ENCODE data around the gene MVB12B.

MVB12B gene

DNA sequence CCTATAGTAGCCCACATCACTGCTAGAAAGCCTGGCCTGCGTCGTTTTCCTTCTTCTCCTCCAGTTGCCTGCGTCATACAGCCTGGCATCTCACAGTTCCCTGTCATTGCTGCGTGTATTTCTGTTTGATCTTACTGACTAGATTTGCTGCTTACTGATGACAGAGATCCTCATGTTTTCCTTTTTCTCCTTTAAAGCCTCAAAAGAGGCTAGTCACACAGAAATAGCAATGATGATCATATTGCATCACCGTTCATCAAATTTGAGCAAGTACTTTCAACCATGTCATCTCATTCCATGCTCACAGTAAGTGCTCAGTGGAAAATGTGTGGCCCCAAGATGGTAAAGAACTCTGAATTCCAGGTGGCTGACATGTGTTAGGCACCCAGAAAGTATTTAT lies 76.8 kb downstream of the MVB12B start:
- no peak for TF ChIP-seq Cebpa-rat (IDR thresholded peaks at IDR 0.05)
- peaks cover 8 to 62% (median 26%) of the 10 kb centered on the region in 10 experiments; a peak in 18 of 20 replicates for H3K4me1 ChIP-seq
- no peak overlapping the region for H3K4me3 ChIP-seq
- no peaks in the 10 kb centered on the region for H4K20me1 ChIP-seq
- peak overlapping the region in 10 of 11 experiments; percentile 6 to 76 (median 45); a peak in 14 of 22 replicates for H3K4me2 ChIP-seq
- H3K36me3 ChIP-seq: no peaks in the 10 kb centered on the region
- H3K9ac ChIP-seq: no peak overlapping the region; a peak in 1 of 22 replicates
- no peak overlapping the region for H3K27ac ChIP-seq
- no peaks in the 10 kb centered on the region for H3K9me3 ChIP-seq (replicated peaks in 1 of 11)
- no peaks in the 10 kb centered on the region for H3K27me3 ChIP-seq

DNA sequence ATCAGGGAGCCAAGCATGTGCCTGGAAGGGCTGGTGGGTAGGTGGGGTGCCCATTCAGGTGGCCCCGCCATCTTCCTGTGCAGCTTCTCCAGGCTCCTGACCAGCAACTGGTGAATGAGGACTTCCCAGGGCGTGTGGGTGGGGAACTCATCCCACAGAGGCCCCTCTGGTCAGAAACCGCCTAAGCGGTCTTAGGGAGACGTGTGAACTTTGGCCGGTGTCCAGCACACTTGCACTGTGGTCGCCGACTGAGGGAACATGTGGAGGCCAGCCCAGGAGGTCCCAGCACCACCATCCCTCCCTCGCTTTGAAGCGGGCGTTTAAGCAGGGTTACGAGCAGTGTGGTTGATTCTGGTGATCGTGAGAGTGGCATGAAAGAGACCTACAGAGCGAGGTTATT lies 77.8 kb downstream of the MVB12B start:
- Histone ChIP-seq H3K9ac (no peak overlapping the region), H3K27me3 (no peaks in the 10 kb centered on the region), H3K4me1 (peaks cover 19 to 62% (median 29%) of the 10 kb centered on the region in 10 experiments), H3K4me2 (peak overlapping the region in 3 of 11 experiments; percentile 24 to 42 (median 26); a peak in 4 of 22 replicates), H3K36me3 (no peaks in the 10 kb centered on the region), H3K4me3 (no peak overlapping the region), H3K9me3 (replicated peaks in 1 of 11) (no peaks in the 10 kb centered on the region), H3K27ac (no peak overlapping the region), H4K20me1 (no peaks in the 10 kb centered on the region)
- no peak for TF ChIP-seq Cebpa-rat (IDR thresholded peaks at IDR 0.05)

DNA sequence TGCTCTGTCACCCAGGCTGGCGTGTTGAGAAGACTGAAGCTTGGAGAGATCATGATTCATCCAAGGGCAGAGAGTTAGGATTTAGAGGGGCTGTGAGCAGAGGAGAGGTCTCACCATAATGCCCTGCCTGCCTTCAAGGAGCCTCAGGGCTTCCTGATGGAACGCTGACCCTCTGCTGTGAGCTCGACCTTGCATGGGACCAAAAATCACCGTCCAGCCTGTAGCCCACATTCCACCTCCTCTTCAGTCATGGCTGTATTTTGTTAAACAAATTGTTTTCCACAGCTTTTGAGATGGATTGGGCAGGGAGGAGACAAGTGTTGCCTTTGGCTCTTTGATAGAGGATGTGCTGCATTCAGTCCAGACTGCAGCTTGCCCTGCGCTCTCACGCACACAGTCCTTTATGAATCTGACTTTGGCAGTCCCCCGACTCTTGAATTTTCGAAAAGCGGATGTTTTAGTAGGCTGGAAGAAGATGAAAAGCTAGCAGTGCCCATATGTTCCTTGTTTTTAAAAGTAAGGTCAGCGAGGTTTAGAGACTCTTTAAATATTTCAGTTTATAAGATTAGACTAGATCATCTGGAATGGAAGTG lies 79.5 kb downstream of the MVB12B start:
- Histone ChIP-seq H3K27ac (no peak overlapping the region), H3K36me3 (no peaks in the 10 kb centered on the region), H3K9ac (no peak overlapping the region), H4K20me1 (no peaks in the 10 kb centered on the region), H3K9me3 (replicated peaks in 1 of 11) (no peaks in the 10 kb centered on the region), H3K4me2 (no peak overlapping the region), H3K4me3 (no peak overlapping the region), H3K4me1 (peaks cover 24 to 64% (median 41%) of the 10 kb centered on the region in 10 experiments), H3K27me3 (no peaks in the 10 kb centered on the region)
- TF ChIP-seq Cebpa-rat (IDR thresholded peaks at IDR 0.05): no peak

DNA sequence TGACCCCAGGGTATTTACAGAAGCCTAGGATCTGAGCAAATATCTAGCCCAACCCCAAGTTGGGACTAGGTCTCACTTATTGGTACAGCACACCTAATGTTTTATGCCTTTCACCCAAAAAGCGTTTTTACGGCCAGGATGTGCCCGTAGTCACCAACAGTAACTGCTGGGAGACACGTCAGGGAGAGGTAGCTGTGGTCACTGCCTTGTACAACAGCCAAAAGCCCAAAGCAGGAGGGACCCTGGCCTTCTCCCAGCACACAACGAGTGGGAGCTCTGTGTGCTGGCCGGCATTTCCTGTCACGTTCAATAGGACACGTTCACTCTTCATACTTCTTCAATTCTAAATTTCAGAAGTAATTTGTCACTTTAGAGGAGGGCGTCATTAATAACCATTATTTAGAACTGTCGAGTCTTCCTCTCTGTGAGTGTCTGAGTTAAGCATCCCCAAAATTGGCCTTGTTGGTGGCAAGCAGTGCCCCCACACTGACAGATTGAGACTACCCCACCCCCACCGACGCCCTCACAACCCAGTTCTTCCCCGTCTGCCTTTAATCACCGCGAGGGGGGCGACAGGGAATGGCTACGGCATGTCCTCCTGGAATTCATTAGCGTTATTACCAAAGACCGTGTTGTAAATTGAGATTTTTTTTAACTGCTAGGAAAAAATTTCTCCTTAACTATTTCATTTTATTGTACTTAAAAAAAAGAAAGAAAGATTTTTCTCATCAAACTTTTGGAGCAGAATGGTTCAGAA lies 80.7 kb downstream of the MVB12B start:
- H4K20me1 ChIP-seq: no peaks in the 10 kb centered on the region
- H3K9ac ChIP-seq: no peak overlapping the region; a peak in 1 of 22 replicates
- H3K4me3 ChIP-seq: no peak overlapping the region
- no peaks in the 10 kb centered on the region for H3K36me3 ChIP-seq
- H3K27me3 ChIP-seq: no peaks in the 10 kb centered on the region
- no peak overlapping the region for H3K27ac ChIP-seq
- no peaks in the 10 kb centered on the region for H3K9me3 ChIP-seq (replicated peaks in 1 of 11)
- H3K4me2 ChIP-seq: peak overlapping the region in 7 of 11 experiments; percentile 7 to 40 (median 21); a peak in 9 of 22 replicates
- no peak for TF ChIP-seq Cebpa-rat (IDR thresholded peaks at IDR 0.05)
- peaks cover 34 to 71% (median 53%) of the 10 kb centered on the region in 10 experiments for H3K4me1 ChIP-seq

DNA sequence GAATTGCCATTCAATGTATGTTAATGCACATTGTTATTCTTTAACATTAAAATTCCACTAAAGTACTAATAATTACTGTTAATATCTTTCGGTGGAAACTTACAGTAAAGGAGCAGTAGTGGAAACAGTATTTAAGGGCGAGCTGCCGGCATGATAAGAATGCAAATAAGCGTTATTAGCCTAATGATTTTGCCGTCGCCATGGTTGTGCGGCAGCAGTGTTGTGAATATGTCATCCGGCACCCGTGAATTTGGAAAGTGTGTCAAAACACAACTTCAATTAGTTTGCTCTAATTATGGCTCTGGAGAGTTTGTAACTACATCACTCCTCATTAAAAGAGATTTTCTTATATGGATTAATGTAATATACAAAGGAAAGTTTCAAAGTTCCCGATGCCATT lies 81.4 kb downstream of the MVB12B start:
- no peaks in the 10 kb centered on the region for H3K27me3 ChIP-seq
- no peak overlapping the region for H3K27ac ChIP-seq
- H3K4me1 ChIP-seq: peaks cover 34 to 71% (median 56%) of the 10 kb centered on the region in 10 experiments
- no peaks in the 10 kb centered on the region for H3K36me3 ChIP-seq
- H3K9ac ChIP-seq: no peak overlapping the region
- H3K9me3 ChIP-seq (replicated peaks in 1 of 11): no peaks in the 10 kb centered on the region
- TF ChIP-seq Cebpa-rat (IDR thresholded peaks at IDR 0.05): no peak
- no peak overlapping the region for H3K4me3 ChIP-seq
- peak overlapping the region in 1 of 11 experiments; percentile 53; a peak in 2 of 22 replicates for H3K4me2 ChIP-seq
- H4K20me1 ChIP-seq: no peaks in the 10 kb centered on the region

DNA sequence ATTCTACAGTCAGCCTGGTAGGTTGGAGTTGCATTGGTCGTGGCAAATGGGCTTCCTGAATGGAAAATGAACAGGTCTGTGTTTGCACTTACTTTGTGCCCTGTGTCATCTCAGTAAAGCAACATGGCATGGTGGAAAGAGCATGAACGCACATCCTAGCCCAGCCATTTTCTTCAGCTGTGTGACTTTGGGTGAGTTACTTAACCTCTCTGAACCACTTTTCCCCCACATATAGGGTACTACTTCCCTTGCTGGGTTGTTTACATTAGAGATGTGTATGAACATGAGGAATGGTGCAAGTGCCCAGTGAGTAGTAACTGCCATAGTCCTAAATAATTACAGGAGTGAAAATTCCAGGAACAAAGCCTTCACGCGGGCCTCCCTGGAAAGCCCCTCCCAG lies 83.6 kb downstream of the MVB12B start:
- Histone ChIP-seq H3K4me2 (peak overlapping the region in 9 of 11 experiments; percentile 80 to 96 (median 83); a peak in 16 of 22 replicates), H3K9ac (no peak overlapping the region), H3K4me1 (peaks cover 39 to 70% (median 60%) of the 10 kb centered on the region in 10 experiments)

DNA sequence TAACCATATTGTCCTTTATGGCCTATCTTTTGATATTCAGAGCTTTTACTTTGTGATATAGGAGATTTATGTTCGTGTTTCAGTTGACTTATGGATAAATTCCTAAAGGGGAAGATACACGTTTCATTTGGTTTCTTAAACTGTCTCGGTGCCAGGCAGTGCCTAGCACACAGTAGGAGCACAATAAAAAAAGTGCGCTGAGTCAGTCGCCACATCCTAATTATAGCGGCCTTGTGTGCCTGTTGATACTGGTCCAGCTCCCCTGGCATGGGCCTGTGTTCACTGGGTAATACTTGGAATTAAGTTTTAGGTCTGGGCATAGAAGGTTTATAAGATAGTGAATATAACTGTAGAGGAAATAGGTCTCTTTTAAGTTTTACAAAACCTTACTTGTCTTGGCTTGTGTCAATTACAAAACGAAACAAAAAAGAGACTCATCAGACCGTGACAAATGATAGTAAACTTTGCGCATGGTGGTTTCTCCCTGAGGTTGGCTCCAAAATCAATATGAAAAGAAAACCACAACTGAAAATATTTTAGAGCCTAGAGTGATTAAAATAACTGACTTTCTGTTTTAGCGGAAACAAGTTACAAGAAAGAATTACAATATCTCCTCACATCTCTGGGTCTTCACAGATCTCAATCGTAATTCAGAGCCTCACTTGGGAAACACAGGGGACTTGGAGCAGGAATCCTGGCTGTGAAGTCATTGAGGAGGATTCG lies 84.8 kb downstream of the MVB12B start:
- Histone ChIP-seq H4K20me1 (no peaks in the 10 kb centered on the region), H3K9ac (peak overlapping the region in 10 of 11 experiments; percentile 7 to 70 (median 51); a peak in 17 of 22 replicates), H3K4me2 (peak overlapping the region; percentile 69 to 96 (median 83)), H3K4me3 (peak overlapping the region; percentile 10 to 44 (median 29); a peak in 13 of 20 replicates), H3K9me3 (replicated peaks in 1 of 11) (no peaks in the 10 kb centered on the region), H3K27ac (peak overlapping the region in 9 of 11 experiments; percentile 30 to 81 (median 71); a peak in 18 of 22 replicates), H3K36me3 (no peaks in the 10 kb centered on the region), H3K4me1 (peaks cover 44 to 77% (median 61%) of the 10 kb centered on the region in 10 experiments), H3K27me3 (no peaks in the 10 kb centered on the region)
- TF ChIP-seq Cebpa-rat (IDR thresholded peaks at IDR 0.05): peak in 2 of 11 experiments; percentile 58 to 85; a peak in 5 of 22 replicates

More for the DNA sequence above, 83.6 kb downstream of the MVB12B start:
- no peaks in the 10 kb centered on the region for H3K9me3 ChIP-seq (replicated peaks in 1 of 11)
- no peaks in the 10 kb centered on the region for H4K20me1 ChIP-seq
- H3K4me3 ChIP-seq: no peak overlapping the region
- no peaks in the 10 kb centered on the region for H3K27me3 ChIP-seq
- peak overlapping the region in 2 of 11 experiments; percentile 1 to 81; a peak in 2 of 22 replicates for H3K27ac ChIP-seq
- no peak for TF ChIP-seq Cebpa-rat (IDR thresholded peaks at IDR 0.05)
- no peaks in the 10 kb centered on the region for H3K36me3 ChIP-seq

DNA sequence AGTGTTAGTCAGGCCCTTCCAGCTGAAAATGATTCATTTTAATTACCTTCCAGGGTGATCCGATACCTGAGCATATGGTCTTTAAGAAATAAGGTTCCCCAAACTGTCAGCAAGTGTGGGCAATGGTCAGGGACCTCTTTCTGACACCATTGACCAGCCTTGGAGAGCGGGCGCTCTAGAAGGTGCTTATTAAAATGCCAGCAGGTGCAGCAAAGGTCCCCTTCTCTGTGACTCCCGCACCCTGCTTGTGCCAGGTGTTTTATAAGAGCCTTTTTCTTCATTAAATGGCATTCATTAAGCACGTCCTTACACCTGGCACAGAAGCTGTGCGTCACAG lies 85.3 kb downstream of the MVB12B start:
- H3K27me3 ChIP-seq: no peaks in the 10 kb centered on the region
- H4K20me1 ChIP-seq: no peaks in the 10 kb centered on the region
- H3K27ac ChIP-seq: peak overlapping the region in 9 of 11 experiments; percentile 30 to 81 (median 71); a peak in 18 of 22 replicates
- H3K9me3 ChIP-seq (replicated peaks in 1 of 11): no peaks in the 10 kb centered on the region
- peak overlapping the region in 9 of 11 experiments; percentile 15 to 70 (median 56); a peak in 16 of 22 replicates for H3K9ac ChIP-seq
- peak overlapping the region; percentile 69 to 96 (median 83) for H3K4me2 ChIP-seq
- H3K4me1 ChIP-seq: peaks cover 43 to 76% (median 61%) of the 10 kb centered on the region in 10 experiments
- no peak for TF ChIP-seq Cebpa-rat (IDR thresholded peaks at IDR 0.05)
- peak overlapping the region; percentile 10 to 44 (median 29); a peak in 13 of 20 replicates for H3K4me3 ChIP-seq
- H3K36me3 ChIP-seq: no peaks in the 10 kb centered on the region

DNA sequence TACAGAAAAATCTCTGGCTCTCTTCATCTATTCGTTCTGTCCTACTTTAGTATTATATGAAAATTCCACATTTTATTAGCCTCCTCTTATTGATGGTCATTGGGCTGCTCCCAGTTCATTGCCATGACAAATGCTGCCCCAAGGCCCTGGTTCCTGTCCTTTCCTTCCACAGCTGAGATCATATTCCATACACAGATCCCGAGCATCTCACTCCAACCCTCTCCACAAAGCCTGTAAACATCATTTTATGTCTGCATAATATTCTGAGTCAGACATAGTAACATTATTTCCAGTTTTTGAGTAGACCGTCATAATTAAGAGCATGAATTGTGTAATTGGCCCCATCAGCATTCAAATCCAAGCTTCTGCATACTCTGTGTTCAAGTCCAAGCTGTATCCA lies 86.3 kb downstream of the MVB12B start:
- Histone ChIP-seq H3K27me3 (no peaks in the 10 kb centered on the region), H3K36me3 (no peaks in the 10 kb centered on the region), H3K9ac (no peak overlapping the region), H3K4me2 (peak overlapping the region; percentile 69 to 96 (median 83)), H4K20me1 (no peaks in the 10 kb centered on the region), H3K9me3 (replicated peaks in 1 of 11) (no peaks in the 10 kb centered on the region), H3K27ac (peak overlapping the region in 5 of 11 experiments; percentile 60 to 81 (median 74); a peak in 5 of 22 replicates), H3K4me3 (no peak overlapping the region), H3K4me1 (peaks cover 36 to 69% (median 60%) of the 10 kb centered on the region in 10 experiments)
- TF ChIP-seq Cebpa-rat (IDR thresholded peaks at IDR 0.05): no peak
